Uterus (tissue), 4 donors: ENCODE measurements around the gene GRM8. TPM values are rescaled to one million over a fixed set of nuclear protein-coding genes. Genes with fewer than 3 reads are reported as not detected.

Experiments
- DNase-seq, 2 donors: peaks; one replicate each; pipeline ENCODE4 v3.0.0-alpha.2; 2019 to 2020
- H3K27ac ChIP-seq, 2 donors: fragments of 200-600 bp; sonication (generic); 1 replicate in 1 of 2; 2 replicates in 1 of 2; pipeline ENCODE4 v1.5.1; 2016 to 2018
- H3K27me3 ChIP-seq, 2 donors: fragments of 200-600 bp; sonication (generic); one replicate each; pipeline ENCODE4 v1.5.1; 2018 to 2019; ENCODE audit warnings: control low read depth in 1 of 2
- H3K36me3 ChIP-seq, 2 donors: fragments of 200-600 bp; sonication (generic); one replicate each; pipeline ENCODE4 v1.5.1; 2019; ENCODE audit warnings: control low read depth in 1 of 2
- H3K4me1 ChIP-seq, 2 donors: fragments of 200-600 bp; sonication (generic); one replicate each; pipeline ENCODE4 v1.5.1; 2018 to 2019; ENCODE audit warnings: control low read depth in 1 of 2
- H3K4me3 ChIP-seq, 2 donors: fragments of 200-600 bp; sonication (generic); 1 replicate in 1 of 2; 2 replicates in 1 of 2; pipeline ENCODE4 v1.5.1; 2018 to 2019; ENCODE audit warnings: mild to moderate bottlenecking in 1 of 2
- H3K9me3 ChIP-seq, 2 donors: fragments of 200-600 bp; sonication (generic); one replicate each; pipeline ENCODE4 v1.5.1; 2019; ENCODE audit warnings: control low read depth in 1 of 2
- CTCF ChIP-seq, 4 experiments: fragments of 200-600 bp in 2 of 4; fragments of 450-650 bp in 2 of 4; sonication (generic) in 2 of 4; IDR thresholded peaks; one replicate each; pipeline ENCODE4 v1.5.1; 2016 to 2019; ENCODE audit warnings: antibody characterized with exemption in 4 of 4, mild to moderate bottlenecking in 2 of 4, moderate library complexity in 1 of 4
- POLR2A ChIP-seq, 2 donors: fragments of 450-650 bp; IDR thresholded peaks; one replicate each; pipeline ENCODE4 v1.6.1; 2016; ENCODE audit warnings: antibody characterized with exemption in 2 of 2, mild to moderate bottlenecking in 1 of 2, moderate library complexity in 1 of 2
- intact Hi-C: fragments of 100-400 bp; cut with DNase I; formaldehyde crosslinking; loops from one replicate; pipeline ENCODE4 v1.15.1; 2023; ENCODE audit warnings: low total_unique reads
- total RNA-seq, 4 donors: library from RNA; depleted of rRNA in 3 of 4; stranded (reverse); fragments of >200 nt in 3 of 4; gene quantifications; one replicate each; pipeline versions ENCODE4 v1.1.0 to v1.2.4, GENCODE V29; 2014 to 2023
- donor health status: DM: yes; HTN: yes; CAD: no.

Gene GRM8
- total RNA-seq, 4 donors from 2014 or later: 3.9 TPM; not detected in 3

DNA sequence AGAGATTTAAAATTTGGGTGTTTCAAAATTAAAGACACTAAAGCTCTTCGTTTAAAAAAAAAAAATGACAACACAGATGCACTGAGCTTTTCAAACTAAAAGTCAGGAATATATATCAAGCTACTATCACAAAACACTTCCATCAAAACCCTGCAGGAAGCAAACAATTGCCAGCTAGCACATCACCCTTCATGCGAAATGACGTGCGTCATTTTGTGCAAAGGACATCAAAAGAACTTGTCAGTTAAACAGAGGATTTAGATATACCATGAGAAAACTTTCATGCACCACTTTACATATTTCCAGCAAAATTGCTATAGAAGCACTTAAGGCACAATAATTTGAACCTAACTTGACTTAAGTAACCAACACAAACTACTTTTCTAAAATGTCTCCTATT is 264.7 kb downstream of the GRM8 start:
- Histone ChIP-seq H3K4me1 (no peaks in the 10 kb centered on the region), H3K27ac (no peak overlapping the region), H3K36me3 (no peaks in the 10 kb centered on the region), H3K9me3 (no peaks in the 10 kb centered on the region), H3K27me3 (no peaks in the 10 kb centered on the region), H3K4me3 (no peak overlapping the region)
- DNase-seq: no peak
- no peak for TF ChIP-seq CTCF (IDR thresholded peaks at IDR 0.05)
- TF ChIP-seq POLR2A (IDR thresholded peaks at IDR 0.05): no peak
- intact Hi-C loops: no loop called here

DNA sequence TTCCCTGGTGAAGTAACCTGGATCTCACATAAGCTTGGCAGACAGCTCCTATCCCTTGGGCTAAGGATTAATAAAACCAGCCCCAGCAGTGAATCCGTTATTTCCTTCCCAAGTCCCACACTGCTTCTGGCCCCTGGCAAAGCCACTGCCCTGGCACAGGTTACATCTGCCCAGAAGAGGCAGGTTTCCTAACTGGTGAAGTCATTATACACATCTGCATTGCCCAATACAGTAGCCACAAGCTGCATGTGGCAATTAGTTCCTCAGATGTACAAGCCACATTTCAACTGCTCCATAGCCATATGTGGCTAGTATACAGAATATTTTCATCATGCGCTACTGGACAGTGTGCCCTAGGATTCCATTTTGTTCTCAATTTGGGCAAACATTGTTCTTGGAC is 273.0 kb downstream of the GRM8 start:
- Histone ChIP-seq H3K9me3 (no peaks in the 10 kb centered on the region), H3K4me3 (no peak overlapping the region), H3K27me3 (no peaks in the 10 kb centered on the region), H3K27ac (no peak overlapping the region), H3K4me1 (no peaks in the 10 kb centered on the region), H3K36me3 (no peaks in the 10 kb centered on the region)
- no peak for TF ChIP-seq CTCF (IDR thresholded peaks at IDR 0.05)
- TF ChIP-seq POLR2A (IDR thresholded peaks at IDR 0.05): no peak
- intact Hi-C loops: no loop called here
- DNase-seq: no peak

GRCh38 chr7:126978865-126979264 is 273.9 kb downstream of the GRM8 start:
- Histone ChIP-seq H3K4me3 (no peak overlapping the region), H3K4me1 (no peaks in the 10 kb centered on the region), H3K9me3 (no peaks in the 10 kb centered on the region), H3K36me3 (no peaks in the 10 kb centered on the region), H3K27ac (no peak overlapping the region), H3K27me3 (no peaks in the 10 kb centered on the region)
- no peak for DNase-seq
- TF ChIP-seq POLR2A (IDR thresholded peaks at IDR 0.05) (no peak), CTCF (IDR thresholded peaks at IDR 0.05) (no peak)
- intact Hi-C loops: no loop called here

GRCh38 chr7:126973066-126973465 is 279.7 kb downstream of the GRM8 start:
- Histone ChIP-seq H3K36me3 (no peaks in the 10 kb centered on the region), H3K27me3 (no peaks in the 10 kb centered on the region), H3K4me1 (no peaks in the 10 kb centered on the region), H3K9me3 (no peaks in the 10 kb centered on the region), H3K27ac (no peak overlapping the region), H3K4me3 (no peak overlapping the region)
- intact Hi-C loops: no loop called here
- DNase-seq: no peak
- TF ChIP-seq POLR2A (IDR thresholded peaks at IDR 0.05): no peak
- no peak for TF ChIP-seq CTCF (IDR thresholded peaks at IDR 0.05)

DNA sequence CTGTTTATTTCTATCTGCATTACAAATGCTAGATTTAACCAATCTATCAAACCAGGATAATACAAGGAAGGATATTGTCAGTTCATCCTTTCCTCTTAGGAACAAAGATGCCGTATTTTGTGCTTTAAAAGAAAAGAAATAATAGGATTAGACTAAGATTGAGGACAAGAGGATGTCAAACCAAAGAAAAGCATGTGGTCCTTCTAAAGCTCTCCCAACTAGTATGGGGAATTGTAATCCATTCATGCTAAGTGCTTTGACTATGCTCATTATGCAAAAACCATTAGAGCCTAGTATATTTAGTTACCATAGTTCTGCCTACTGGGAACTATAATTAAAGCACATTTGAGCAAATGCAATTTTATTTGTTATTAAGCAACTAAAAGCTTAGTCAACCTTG is 280.2 kb downstream of the GRM8 start:
- H3K36me3 ChIP-seq: no peaks in the 10 kb centered on the region
- H3K4me1 ChIP-seq: no peaks in the 10 kb centered on the region
- no peak overlapping the region for H3K27ac ChIP-seq
- H3K9me3 ChIP-seq: no peaks in the 10 kb centered on the region
- TF ChIP-seq POLR2A (IDR thresholded peaks at IDR 0.05): no peak
- TF ChIP-seq CTCF (IDR thresholded peaks at IDR 0.05): no peak
- no peak for DNase-seq
- intact Hi-C loops: no loop called here
- no peak overlapping the region for H3K4me3 ChIP-seq
- no peaks in the 10 kb centered on the region for H3K27me3 ChIP-seq
